GM12865 (cell line): ENCODE data around the gene PMEL.

ENCODE experiments used
- DNase-seq: peaks from one replicate; pipeline ENCODE4 v3.0.0; 2010; ENCODE audit warnings: low read depth
- H3K4me3 ChIP-seq: 2 replicates; pipeline ENCODE4 v1.5.1; 2011; ENCODE audit warnings: mild to moderate bottlenecking, low read depth, low read length, control low read depth
- TF ChIP-seq, protein P1 (sequence below): IDR thresholded peaks from 2 replicates; pipeline ENCODE4 v1.5.1; 2011; ENCODE audit warnings: low read length, control low read depth, low read depth, inconsistent platforms; ENCODE audit not compliant: insufficient read depth; ENCODE audit errors: missing control alignments

The PMEL gene

GRCh38 chr12:55933799-55934742 is 31.8 kb downstream of the PMEL start:
- DNase-seq = no peak
- TF ChIP-seq, protein P1, sequence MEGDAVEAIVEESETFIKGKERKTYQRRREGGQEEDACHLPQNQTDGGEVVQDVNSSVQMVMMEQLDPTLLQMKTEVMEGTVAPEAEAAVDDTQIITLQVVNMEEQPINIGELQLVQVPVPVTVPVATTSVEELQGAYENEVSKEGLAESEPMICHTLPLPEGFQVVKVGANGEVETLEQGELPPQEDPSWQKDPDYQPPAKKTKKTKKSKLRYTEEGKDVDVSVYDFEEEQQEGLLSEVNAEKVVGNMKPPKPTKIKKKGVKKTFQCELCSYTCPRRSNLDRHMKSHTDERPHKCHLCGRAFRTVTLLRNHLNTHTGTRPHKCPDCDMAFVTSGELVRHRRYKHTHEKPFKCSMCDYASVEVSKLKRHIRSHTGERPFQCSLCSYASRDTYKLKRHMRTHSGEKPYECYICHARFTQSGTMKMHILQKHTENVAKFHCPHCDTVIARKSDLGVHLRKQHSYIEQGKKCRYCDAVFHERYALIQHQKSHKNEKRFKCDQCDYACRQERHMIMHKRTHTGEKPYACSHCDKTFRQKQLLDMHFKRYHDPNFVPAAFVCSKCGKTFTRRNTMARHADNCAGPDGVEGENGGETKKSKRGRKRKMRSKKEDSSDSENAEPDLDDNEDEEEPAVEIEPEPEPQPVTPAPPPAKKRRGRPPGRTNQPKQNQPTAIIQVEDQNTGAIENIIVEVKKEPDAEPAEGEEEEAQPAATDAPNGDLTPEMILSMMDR = no peak
- H3K4me3 ChIP-seq = no peak overlapping the region

- TF ChIP-seq, protein P1 = no peak
- no peak for DNase-seq
- H3K4me3 ChIP-seq = no peak overlapping the region
These were observed 32.6 kb downstream of the PMEL start for GRCh38 chr12:55933169-55933798.

GRCh38 chr12:55932551-55932910 is 33.3 kb downstream of the PMEL start:
- TF ChIP-seq, protein P1 = no peak
- peak overlapping the region; percentile 82 for H3K4me3 ChIP-seq
- DNase-seq = peak; percentile 36

DNA sequence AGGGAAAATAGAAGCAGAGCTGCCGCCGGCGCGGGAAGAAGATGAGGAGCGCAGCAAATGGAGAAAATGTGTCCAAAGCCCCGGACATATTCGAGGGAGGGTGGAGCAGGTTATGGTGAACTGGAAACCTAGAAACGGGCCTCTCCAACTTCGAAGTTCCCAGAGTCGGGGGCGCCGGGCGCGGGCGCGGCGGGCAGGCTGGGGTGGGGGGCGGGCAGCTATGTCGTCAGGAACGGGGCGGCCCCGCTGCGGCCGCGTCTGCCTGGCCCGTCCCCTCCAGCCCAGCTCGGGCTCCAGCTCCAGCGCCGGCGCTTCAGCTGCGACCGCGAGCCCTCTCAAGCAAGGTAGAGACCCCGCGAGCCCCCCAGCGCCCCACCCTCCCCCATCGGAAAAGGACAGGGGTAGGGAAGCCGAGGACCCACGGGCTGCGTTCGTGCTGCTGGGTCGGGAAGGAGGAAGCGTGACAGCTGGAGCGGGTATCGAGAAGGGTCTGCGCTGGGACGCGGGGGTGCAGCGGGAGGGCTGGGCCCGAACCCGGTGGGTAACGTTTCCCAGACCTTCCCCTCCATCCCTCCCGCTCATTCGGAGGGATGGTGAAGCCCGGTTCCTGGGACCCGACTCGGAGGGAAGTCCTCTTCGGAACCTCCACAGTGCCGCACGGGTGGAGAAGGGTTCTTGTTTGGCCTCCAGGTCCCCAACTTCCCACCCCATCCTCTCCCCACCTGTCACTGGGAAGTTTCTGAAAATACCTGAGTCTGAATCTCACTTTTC is 33.9 kb downstream of the PMEL start:
- DNase-seq = peak; percentile 45
- TF ChIP-seq, protein P1 = no peak
- H3K4me3 ChIP-seq = peak overlapping the region; percentile 82

DNA sequence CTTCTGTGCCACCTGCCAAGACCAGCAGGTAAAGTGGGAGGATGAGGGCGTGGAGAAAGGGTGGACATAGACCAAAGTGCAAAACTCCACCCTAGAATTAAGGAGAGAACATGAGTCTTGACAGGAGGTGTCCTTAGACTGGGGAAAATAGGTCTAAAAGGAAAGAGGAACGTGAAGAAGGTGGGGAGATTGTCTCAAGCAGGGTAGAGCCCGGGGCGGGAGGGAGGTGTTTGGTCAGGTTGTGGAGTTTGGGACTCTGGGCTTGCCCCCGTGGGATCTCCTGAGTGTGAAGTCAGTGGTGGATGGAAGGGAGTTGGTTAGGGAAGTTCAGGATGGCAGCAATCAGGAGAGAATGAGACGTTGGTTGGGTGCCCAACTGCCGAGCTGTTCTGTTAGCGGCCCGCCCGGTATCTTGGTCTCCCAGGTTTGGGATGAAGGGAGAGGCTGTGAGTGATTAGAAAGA is 34.5 kb downstream of the PMEL start:
- TF ChIP-seq, protein P1 = no peak
- DNase-seq = no peak
- peak overlapping the region; percentile 82 for H3K4me3 ChIP-seq

DNA sequence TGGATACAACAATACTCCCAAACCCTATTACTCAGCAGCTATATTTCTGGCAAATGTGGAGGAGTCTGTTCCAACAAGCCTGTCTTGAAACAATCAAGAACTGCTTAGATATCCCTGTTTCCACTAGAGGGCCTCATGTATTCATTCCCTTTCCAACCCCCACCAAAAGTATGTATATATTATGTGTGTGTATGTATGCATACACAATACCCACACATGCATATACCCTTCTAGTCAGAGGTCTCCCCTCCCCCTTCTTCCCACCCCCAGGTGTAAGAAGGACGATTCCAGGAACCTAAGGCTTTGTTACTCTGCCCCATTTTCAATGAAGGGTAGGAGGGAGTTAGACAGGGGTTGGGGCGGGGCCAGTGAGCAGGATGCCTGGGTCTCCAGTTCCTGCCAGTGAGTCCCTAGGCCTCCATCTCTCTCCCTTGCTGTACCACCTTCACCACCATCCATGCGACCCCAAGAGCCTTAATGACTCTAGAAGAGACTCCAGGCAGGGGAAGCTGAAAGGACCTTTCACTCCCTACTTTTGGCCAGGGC is 35.0 kb downstream of the PMEL start, which contains the start of gene DGKA:
TSS of gene DGKA (plus strand) at position 392 of the 546 bp plus-strand sequence. CDS start 5,342 bp downstream, outside the sequence.
- DNase-seq = peak; percentile 73
- TF ChIP-seq, protein P1 = peak; percentile 62
- H3K4me3 ChIP-seq = peak within 1 kb of the TSS; percentile 82
